ENCODE results near the gene ADPRHL1.

Gene ADPRHL1

GRCh38 chr13:113420833-113421600, 32.3 kb downstream of the ADPRHL1 start:
- no peaks in the 10 kb centered on the region for H3K79me2 ChIP-seq (ENCODE audit: control insufficient read depth, insufficient read depth, low read length, poor library complexity)
- no peak overlapping the region for H3K4me2 ChIP-seq (ENCODE audit: low read length)
- no peaks in the 10 kb centered on the region for H3K79me1 ChIP-seq (ENCODE audit: low read length)
- H3K27ac ChIP-seq (ENCODE audit: low read depth, low read length), result no peak overlapping the region
- peaks cover 3 to 11% of the 10 kb centered on the region in 2 experiments for H3K36me3 ChIP-seq (ENCODE audit: control insufficient read depth in 1 of 2, insufficient read depth in 2 of 2, low read length in 2 of 2)
- H4K12ac ChIP-seq (ENCODE audit: low read depth, low read length), result no peak overlapping the region
- no peaks in the 10 kb centered on the region for H3K4me1 ChIP-seq (ENCODE audit: control insufficient read depth in 1 of 2, insufficient read depth in 2 of 2, low read length in 2 of 2)
- H2AFZ ChIP-seq (ENCODE audit: insufficient read depth, low read length, poor library complexity), result no peak overlapping the region
- no peak overlapping the region for H3K23ac ChIP-seq (ENCODE audit: low read length)
- no peak overlapping the region for H3K18ac ChIP-seq (ENCODE audit: low read length)
- H2BK120ac ChIP-seq (ENCODE audit: insufficient read depth, low read length, poor library complexity), result no peak overlapping the region
- H3K9me3 ChIP-seq (ENCODE audit: insufficient read depth, low read depth, low read length), result peaks cover 2% of the 10 kb centered on the region
- H3K14ac ChIP-seq (ENCODE audit: low read length), result no peak overlapping the region
- no peak overlapping the region for H4K91ac ChIP-seq (ENCODE audit: low read depth, low read length)
- H3K4ac ChIP-seq (ENCODE audit: low read depth, low read length), result no peak overlapping the region
- H3K27me3 ChIP-seq (ENCODE audit: insufficient read depth, low read length), result no peaks in the 10 kb centered on the region
- H4K8ac ChIP-seq (ENCODE audit: low read depth, low read length), result no peak overlapping the region
- H2AK5ac ChIP-seq (ENCODE audit: low read length), result no peak overlapping the region
- no peak for DNase-seq
- no peak overlapping the region for H3K4me3 ChIP-seq (ENCODE audit: low read depth, low read length)
- no peak overlapping the region for H2BK5ac ChIP-seq (ENCODE audit: low read depth, low read length, poor library complexity)
- WGBS (ENCODE audit: extremely low coverage, insufficient coverage, insufficient read length), result no CpG with 5 or more reads among the region's 38 CpGs
- no peak overlapping the region for H3K9ac ChIP-seq (ENCODE audit: low read length)
- no peak overlapping the region for H2BK12ac ChIP-seq (ENCODE audit: low read length)

GRCh38 chr13:113420232-113420631, 33.1 kb downstream of the ADPRHL1 start:
- H3K4me1 ChIP-seq (ENCODE audit: control insufficient read depth in 1 of 2, insufficient read depth in 2 of 2, low read length in 2 of 2), result no peaks in the 10 kb centered on the region
- no CpG with 5 or more reads among the region's 15 CpGs for WGBS (ENCODE audit: extremely low coverage, insufficient coverage, insufficient read length)
- no peak overlapping the region for H2BK5ac ChIP-seq (ENCODE audit: low read depth, low read length, poor library complexity)
- H3K9ac ChIP-seq (ENCODE audit: low read length), result no peak overlapping the region
- H4K91ac ChIP-seq (ENCODE audit: low read depth, low read length), result no peak overlapping the region
- H3K18ac ChIP-seq (ENCODE audit: low read length), result no peak overlapping the region
- H3K4me2 ChIP-seq (ENCODE audit: low read length), result no peak overlapping the region
- DNase-seq, result no peak
- peaks cover 3 to 11% of the 10 kb centered on the region in 2 experiments for H3K36me3 ChIP-seq (ENCODE audit: control insufficient read depth in 1 of 2, insufficient read depth in 2 of 2, low read length in 2 of 2)
- no peak overlapping the region for H2AFZ ChIP-seq (ENCODE audit: insufficient read depth, low read length, poor library complexity)
- no peaks in the 10 kb centered on the region for H3K79me2 ChIP-seq (ENCODE audit: control insufficient read depth, insufficient read depth, low read length, poor library complexity)
- no peak overlapping the region for H2AK5ac ChIP-seq (ENCODE audit: low read length)
- H3K27me3 ChIP-seq (ENCODE audit: insufficient read depth, low read length), result no peaks in the 10 kb centered on the region
- H2BK12ac ChIP-seq (ENCODE audit: low read length), result no peak overlapping the region
- no peak overlapping the region for H4K12ac ChIP-seq (ENCODE audit: low read depth, low read length)
- peaks cover 2% of the 10 kb centered on the region for H3K9me3 ChIP-seq (ENCODE audit: insufficient read depth, low read depth, low read length)
- H4K8ac ChIP-seq (ENCODE audit: low read depth, low read length), result no peak overlapping the region
- no peak overlapping the region for H3K27ac ChIP-seq (ENCODE audit: low read depth, low read length)
- no peak overlapping the region for H2BK120ac ChIP-seq (ENCODE audit: insufficient read depth, low read length, poor library complexity)
- H3K4ac ChIP-seq (ENCODE audit: low read depth, low read length), result no peak overlapping the region
- H3K4me3 ChIP-seq (ENCODE audit: low read depth, low read length), result no peak overlapping the region
- no peak overlapping the region for H3K23ac ChIP-seq (ENCODE audit: low read length)
- H3K14ac ChIP-seq (ENCODE audit: low read length), result no peak overlapping the region
- no peaks in the 10 kb centered on the region for H3K79me1 ChIP-seq (ENCODE audit: low read length)

- no CpG with 5 or more reads among the region's 18 CpGs for WGBS (ENCODE audit: extremely low coverage, insufficient coverage, insufficient read length)
- Histone ChIP-seq H3K27ac (ENCODE audit: low read depth, low read length) (no peak overlapping the region), H4K12ac (ENCODE audit: low read depth, low read length) (no peak overlapping the region), H3K4ac (ENCODE audit: low read depth, low read length) (no peak overlapping the region), H2BK12ac (ENCODE audit: low read length) (no peak overlapping the region), H2BK120ac (ENCODE audit: insufficient read depth, low read length, poor library complexity) (no peak overlapping the region), H3K4me2 (ENCODE audit: low read length) (no peak overlapping the region), H3K4me3 (ENCODE audit: low read depth, low read length) (no peak overlapping the region), H3K27me3 (ENCODE audit: insufficient read depth, low read length) (no peaks in the 10 kb centered on the region), H3K9me3 (ENCODE audit: insufficient read depth, low read depth, low read length) (peaks cover 2% of the 10 kb centered on the region), H3K79me2 (ENCODE audit: control insufficient read depth, insufficient read depth, low read length, poor library complexity) (no peaks in the 10 kb centered on the region), H2AFZ (ENCODE audit: insufficient read depth, low read length, poor library complexity) (no peak overlapping the region), H3K23ac (ENCODE audit: low read length) (no peak overlapping the region), H3K79me1 (ENCODE audit: low read length) (no peaks in the 10 kb centered on the region), H4K8ac (ENCODE audit: low read depth, low read length) (no peak overlapping the region), H3K14ac (ENCODE audit: low read length) (no peak overlapping the region), H2AK5ac (ENCODE audit: low read length) (no peak overlapping the region), H2BK5ac (ENCODE audit: low read depth, low read length, poor library complexity) (no peak overlapping the region), H3K18ac (ENCODE audit: low read length) (no peak overlapping the region), H3K4me1 (ENCODE audit: control insufficient read depth in 1 of 2, insufficient read depth in 2 of 2, low read length in 2 of 2) (no peaks in the 10 kb centered on the region), H3K36me3 (ENCODE audit: control insufficient read depth in 1 of 2, insufficient read depth in 2 of 2, low read length in 2 of 2) (peaks cover 3 to 11% of the 10 kb centered on the region in 2 experiments), H4K91ac (ENCODE audit: low read depth, low read length) (no peak overlapping the region), H3K9ac (ENCODE audit: low read length) (no peak overlapping the region)
- DNase-seq, result no peak
These were observed 33.6 kb downstream of the ADPRHL1 start for GRCh38 chr13:113419531-113420193.

DNA sequence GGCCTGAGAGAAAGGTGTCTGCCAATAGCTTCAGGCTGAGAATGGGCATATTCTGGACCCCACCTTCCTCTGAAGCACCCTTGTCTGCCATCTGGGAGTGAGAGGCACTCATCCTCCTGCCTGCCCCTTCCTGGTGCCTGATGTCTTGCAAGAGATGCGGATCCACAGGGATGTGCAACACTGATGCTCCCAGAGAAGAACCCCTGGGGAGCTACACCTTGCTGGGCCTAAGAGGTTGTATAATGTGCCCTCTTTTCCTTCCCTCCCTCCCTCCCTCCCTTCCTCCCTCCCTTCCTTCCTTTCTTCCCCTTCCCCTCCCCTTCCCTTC, 34.6 kb downstream of the ADPRHL1 start:
- H3K14ac ChIP-seq (ENCODE audit: low read length), result no peak overlapping the region
- H3K4me3 ChIP-seq (ENCODE audit: low read depth, low read length), result no peak overlapping the region
- no peak overlapping the region for H3K23ac ChIP-seq (ENCODE audit: low read length)
- H2AK5ac ChIP-seq (ENCODE audit: low read length), result no peak overlapping the region
- no peak overlapping the region for H2BK120ac ChIP-seq (ENCODE audit: insufficient read depth, low read length, poor library complexity)
- H4K8ac ChIP-seq (ENCODE audit: low read depth, low read length), result no peak overlapping the region
- no peak overlapping the region for H2BK5ac ChIP-seq (ENCODE audit: low read depth, low read length, poor library complexity)
- no peak overlapping the region for H2AFZ ChIP-seq (ENCODE audit: insufficient read depth, low read length, poor library complexity)
- no peak overlapping the region for H4K12ac ChIP-seq (ENCODE audit: low read depth, low read length)
- H3K4ac ChIP-seq (ENCODE audit: low read depth, low read length), result no peak overlapping the region
- no peaks in the 10 kb centered on the region for H3K4me1 ChIP-seq (ENCODE audit: control insufficient read depth in 1 of 2, insufficient read depth in 2 of 2, low read length in 2 of 2)
- no peak for DNase-seq
- no CpG with 5 or more reads among the region's 1 CpG for WGBS (ENCODE audit: extremely low coverage, insufficient coverage, insufficient read length)
- no peak overlapping the region for H3K4me2 ChIP-seq (ENCODE audit: low read length)
- H3K27ac ChIP-seq (ENCODE audit: low read depth, low read length), result no peak overlapping the region
- H3K18ac ChIP-seq (ENCODE audit: low read length), result no peak overlapping the region
- no peak overlapping the region for H2BK12ac ChIP-seq (ENCODE audit: low read length)
- H3K79me1 ChIP-seq (ENCODE audit: low read length), result no peaks in the 10 kb centered on the region
- no peaks in the 10 kb centered on the region for H3K27me3 ChIP-seq (ENCODE audit: insufficient read depth, low read length)
- no peak overlapping the region for H4K91ac ChIP-seq (ENCODE audit: low read depth, low read length)
- no peak overlapping the region for H3K9ac ChIP-seq (ENCODE audit: low read length)
- no peaks in the 10 kb centered on the region for H3K79me2 ChIP-seq (ENCODE audit: control insufficient read depth, insufficient read depth, low read length, poor library complexity)
- peaks cover 2% of the 10 kb centered on the region for H3K9me3 ChIP-seq (ENCODE audit: insufficient read depth, low read depth, low read length)
- H3K36me3 ChIP-seq (ENCODE audit: control insufficient read depth in 1 of 2, insufficient read depth in 2 of 2, low read length in 2 of 2), result peaks cover 3 to 7% of the 10 kb centered on the region in 2 experiments

Measured in trophoblast cell (in vitro differentiated cells and primary cell).